ENCODE measurements around the gene CYSRT1. TPM values are rescaled to one million over a fixed set of nuclear protein-coding genes. Genes with fewer than 3 reads are reported as not detected.

Gene CYSRT1
- total and polyA plus RNA-seq, 2 donors (not counting 1 experiment from before 2014, with no cell fraction given): 0.19 to 0.66 TPM

- Histone ChIP-seq H3K27me3 (ENCODE audit: control insufficient read depth, insufficient read depth, low read length) (no peaks in the 10 kb centered on the region), H3K27ac (ENCODE audit: insufficient read depth, low read length) (peak overlapping the region; percentile 39), H3K4me3 (replicated peaks in 1 of 4; ENCODE audit: control extremely low read depth in 1 of 4, insufficient read depth in 1 of 4, low read depth in 3 of 4, low read length in 4 of 4) (peak overlapping the region; percentile 47 to 93 (median 80)), H2AFZ (ENCODE audit: low read length) (peak overlapping the region; percentile 85), H4K20me1 (ENCODE audit: control insufficient read depth, extremely low read depth, insufficient read depth, low read length) (no peaks in the 10 kb centered on the region), H3K4me1 (ENCODE audit: control insufficient read depth, extremely low read depth, insufficient read depth, low read length) (peaks cover 10% of the 10 kb centered on the region), H3K36me3 (ENCODE audit: control insufficient read depth, insufficient read depth, low read length) (peaks cover 7% of the 10 kb centered on the region), H3K79me2 (ENCODE audit: control insufficient read depth, insufficient read depth, low read length) (peaks cover 19% of the 10 kb centered on the region), H3K4me2 (ENCODE audit: extremely low read depth, insufficient read depth, low read length) (peak overlapping the region; percentile 87), H3K9me3 (ENCODE audit: control insufficient read depth, insufficient read depth, low read depth, low read length) (no peaks in the 10 kb centered on the region), H3K9ac (ENCODE audit: insufficient read depth, low read length) (peak overlapping the region; percentile 65)
- TF ChIP-seq CTCF (conservative IDR thresholded peaks at IDR 0.05 in 1 of 2, IDR thresholded peaks at IDR 0.05 in 1 of 2; ENCODE audit: low read depth in 1 of 2, low read length in 2 of 2): no peak
- no peak for TF ChIP-seq EZH2 (IDR thresholded peaks at IDR 0.05; ENCODE audit: low read length, missing control alignments)
- no peak for DNase-seq (ENCODE audit: low read depth in 2 of 2)
These were observed 29.0 kb downstream of the CYSRT1 start for GRCh38 chr9:137253717-137254623.

- TF ChIP-seq CTCF (conservative IDR thresholded peaks at IDR 0.05 in 1 of 2, IDR thresholded peaks at IDR 0.05 in 1 of 2; ENCODE audit: low read depth in 1 of 2, low read length in 2 of 2) (no peak), EZH2 (IDR thresholded peaks at IDR 0.05; ENCODE audit: low read length, missing control alignments) (no peak)
- DNase-seq (ENCODE audit: low read depth in 2 of 2): peak; percentile 77 to 83
These were observed 29.9 kb downstream of the CYSRT1 start, which contains the start of gene NELFB for GRCh38 chr9:137254624-137255447. Gene NELFB (plus strand): TSS chr9:137255327.

More at GRCh38 chr9:137254624-137255447, 29.9 kb downstream of the CYSRT1 start, which contains the start of gene NELFB:
- Histone ChIP-seq H3K4me1 (ENCODE audit: control insufficient read depth, extremely low read depth, insufficient read depth, low read length) (peaks cover 10% of the 10 kb centered on the region), H3K79me2 (ENCODE audit: control insufficient read depth, insufficient read depth, low read length) (peaks cover 21% of the 10 kb centered on the region), H3K4me2 (ENCODE audit: extremely low read depth, insufficient read depth, low read length) (peak within 1 kb of the TSS; percentile 97), H3K4me3 (replicated peaks in 1 of 4; ENCODE audit: control extremely low read depth in 1 of 4, insufficient read depth in 1 of 4, low read depth in 3 of 4, low read length in 4 of 4) (peak within 1 kb of the TSS; percentile 72 to 96 (median 90)), H3K9me3 (ENCODE audit: control insufficient read depth, insufficient read depth, low read depth, low read length) (no peaks in the 10 kb centered on the region), H3K27ac (ENCODE audit: insufficient read depth, low read length) (peak within 1 kb of the TSS; percentile 39), H3K36me3 (ENCODE audit: control insufficient read depth, insufficient read depth, low read length) (peaks cover 10% of the 10 kb centered on the region), H2AFZ (ENCODE audit: low read length) (peak within 1 kb of the TSS; percentile 85), H3K9ac (ENCODE audit: insufficient read depth, low read length) (peak within 1 kb of the TSS; percentile 65), H3K27me3 (ENCODE audit: control insufficient read depth, insufficient read depth, low read length) (no peaks in the 10 kb centered on the region), H4K20me1 (ENCODE audit: control insufficient read depth, extremely low read depth, insufficient read depth, low read length) (no peaks in the 10 kb centered on the region)

Data from fibroblast of lung (primary cell).